Measurements from ENCODE around the gene PCYOX1L.
"Not testable (repeated sequence)": the region's sequence is repeated elsewhere in the genome, so short reads cannot be mapped to it uniquely, and the experiment has no call there.

The PCYOX1L gene

DNA sequence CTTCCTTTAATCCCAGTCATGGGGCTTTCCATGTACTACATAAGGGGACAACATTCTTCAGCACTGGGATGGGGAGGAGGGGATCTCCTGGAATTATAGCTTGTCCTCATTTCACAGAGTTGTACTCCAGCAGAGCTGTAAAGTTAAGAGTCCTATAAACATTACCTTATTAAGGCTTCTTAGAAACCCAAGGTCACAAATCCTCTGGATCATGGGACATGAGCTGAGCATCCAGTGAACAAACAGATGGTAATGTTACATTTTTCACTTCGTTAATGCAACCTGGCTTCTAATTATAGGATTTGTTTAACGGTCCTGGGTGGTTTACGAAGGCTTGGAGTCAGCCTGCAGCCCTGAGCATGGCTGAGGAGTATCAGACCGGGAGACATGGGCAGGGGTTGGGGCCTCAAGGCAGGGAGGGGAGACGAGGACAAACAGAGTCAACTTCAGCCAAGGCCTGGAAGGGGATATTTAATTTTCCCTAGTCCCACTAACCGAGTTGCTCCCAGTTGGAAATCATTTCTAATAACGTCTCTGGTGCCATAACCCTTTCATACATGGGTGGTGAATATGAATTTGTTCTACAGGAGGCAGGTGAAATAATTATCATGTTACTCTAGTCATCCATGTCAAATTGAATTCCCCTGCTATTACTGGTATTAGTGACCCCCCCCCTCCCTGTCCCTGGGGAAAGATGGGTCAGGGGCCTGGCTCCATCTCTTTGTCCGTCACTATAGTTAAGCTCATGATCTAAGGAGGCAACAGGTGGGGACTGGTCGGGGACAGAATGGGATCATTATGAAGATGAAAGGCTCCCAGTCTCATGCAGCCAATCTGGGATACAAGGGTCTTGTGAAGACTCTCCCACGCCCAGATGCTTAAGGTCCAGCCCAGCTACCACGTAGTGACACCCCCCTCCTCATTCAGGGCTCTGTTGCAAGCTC, 32.0 kb downstream of the PCYOX1L start:
- Histone ChIP-seq H3K27me3 (ENCODE audit: insufficient read depth, poor library complexity, severe bottlenecking) (no peaks in the 10 kb centered on the region), H3K9me3 (ENCODE audit: severe bottlenecking) (no peaks in the 10 kb centered on the region), H3K4me3 (ENCODE audit: severe bottlenecking) (no peak overlapping the region), H3K4me1 (ENCODE audit: insufficient read depth, poor library complexity, severe bottlenecking) (no peaks in the 10 kb centered on the region), H3K27ac (ENCODE audit: poor library complexity, severe bottlenecking) (no peak overlapping the region), H3K36me3 (ENCODE audit: low read depth) (no peaks in the 10 kb centered on the region)
- TF ChIP-seq, protein P1, sequence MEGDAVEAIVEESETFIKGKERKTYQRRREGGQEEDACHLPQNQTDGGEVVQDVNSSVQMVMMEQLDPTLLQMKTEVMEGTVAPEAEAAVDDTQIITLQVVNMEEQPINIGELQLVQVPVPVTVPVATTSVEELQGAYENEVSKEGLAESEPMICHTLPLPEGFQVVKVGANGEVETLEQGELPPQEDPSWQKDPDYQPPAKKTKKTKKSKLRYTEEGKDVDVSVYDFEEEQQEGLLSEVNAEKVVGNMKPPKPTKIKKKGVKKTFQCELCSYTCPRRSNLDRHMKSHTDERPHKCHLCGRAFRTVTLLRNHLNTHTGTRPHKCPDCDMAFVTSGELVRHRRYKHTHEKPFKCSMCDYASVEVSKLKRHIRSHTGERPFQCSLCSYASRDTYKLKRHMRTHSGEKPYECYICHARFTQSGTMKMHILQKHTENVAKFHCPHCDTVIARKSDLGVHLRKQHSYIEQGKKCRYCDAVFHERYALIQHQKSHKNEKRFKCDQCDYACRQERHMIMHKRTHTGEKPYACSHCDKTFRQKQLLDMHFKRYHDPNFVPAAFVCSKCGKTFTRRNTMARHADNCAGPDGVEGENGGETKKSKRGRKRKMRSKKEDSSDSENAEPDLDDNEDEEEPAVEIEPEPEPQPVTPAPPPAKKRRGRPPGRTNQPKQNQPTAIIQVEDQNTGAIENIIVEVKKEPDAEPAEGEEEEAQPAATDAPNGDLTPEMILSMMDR (IDR thresholded peaks at IDR 0.05; ENCODE audit: poor library complexity, severe bottlenecking), result no peak
- ATAC-seq (ENCODE audit: low read depth), result no peak
- DNase-seq (ENCODE audit: low spot score), result no peak

DNA sequence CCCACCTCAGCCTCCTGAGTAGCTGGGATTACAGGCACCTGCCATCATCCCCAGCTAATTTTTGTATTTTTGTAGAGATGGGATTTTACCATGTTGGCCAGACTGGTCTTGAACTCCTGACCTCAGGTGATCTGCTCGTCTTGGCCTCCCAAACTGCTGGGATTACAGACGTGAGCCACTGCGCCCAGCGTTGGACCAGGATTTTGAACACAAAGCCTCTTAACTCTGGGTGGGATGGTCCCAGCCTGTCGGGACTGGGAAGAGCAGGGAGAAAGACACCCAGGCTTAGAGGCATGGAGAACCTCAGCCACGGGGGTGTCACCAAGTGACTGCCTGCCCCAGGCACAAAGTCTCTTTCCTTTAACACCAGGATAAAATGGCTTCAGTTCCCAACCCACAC, 33.2 kb downstream of the PCYOX1L start:
- H3K4me3 ChIP-seq (ENCODE audit: severe bottlenecking); H3K36me3 ChIP-seq (ENCODE audit: low read depth); H3K9me3 ChIP-seq (ENCODE audit: severe bottlenecking); H3K27me3 ChIP-seq (ENCODE audit: insufficient read depth, poor library complexity, severe bottlenecking); H3K27ac ChIP-seq (ENCODE audit: poor library complexity, severe bottlenecking); ATAC-seq (ENCODE audit: low read depth); DNase-seq (ENCODE audit: low spot score); H3K4me1 ChIP-seq (ENCODE audit: insufficient read depth, poor library complexity, severe bottlenecking): not testable (repeated sequence)

DNA sequence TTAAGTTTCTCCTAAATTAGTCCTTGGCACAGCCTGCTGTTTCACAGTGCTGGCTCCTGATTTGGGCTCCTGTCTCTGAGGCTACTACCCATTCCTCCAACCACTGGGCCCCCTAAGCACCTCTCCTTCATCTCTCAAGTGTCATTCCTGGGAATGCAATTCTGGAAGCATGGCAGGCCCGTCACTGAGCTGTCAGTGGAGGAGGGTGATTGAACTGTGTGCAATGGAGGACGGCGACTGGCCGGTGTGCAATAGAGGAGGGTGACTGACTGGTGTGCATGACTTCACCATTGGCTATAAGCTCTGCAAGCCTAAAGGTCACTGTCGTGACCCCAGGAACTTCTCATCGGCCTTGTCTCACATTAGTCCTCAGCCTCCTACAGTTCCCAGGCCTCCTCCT, 33.7 kb downstream of the PCYOX1L start:
- Histone ChIP-seq H3K9me3 (ENCODE audit: severe bottlenecking) (no peaks in the 10 kb centered on the region), H3K27ac (ENCODE audit: poor library complexity, severe bottlenecking) (no peak overlapping the region), H3K4me3 (ENCODE audit: severe bottlenecking) (no peak overlapping the region), H3K27me3 (ENCODE audit: insufficient read depth, poor library complexity, severe bottlenecking) (no peaks in the 10 kb centered on the region), H3K4me1 (ENCODE audit: insufficient read depth, poor library complexity, severe bottlenecking) (no peaks in the 10 kb centered on the region), H3K36me3 (ENCODE audit: low read depth) (no peaks in the 10 kb centered on the region)
- ATAC-seq (ENCODE audit: low read depth) (no peak), DNase-seq (ENCODE audit: low spot score) (no peak)
- TF ChIP-seq, protein P1 (IDR thresholded peaks at IDR 0.05; ENCODE audit: poor library complexity, severe bottlenecking), result no peak

DNA sequence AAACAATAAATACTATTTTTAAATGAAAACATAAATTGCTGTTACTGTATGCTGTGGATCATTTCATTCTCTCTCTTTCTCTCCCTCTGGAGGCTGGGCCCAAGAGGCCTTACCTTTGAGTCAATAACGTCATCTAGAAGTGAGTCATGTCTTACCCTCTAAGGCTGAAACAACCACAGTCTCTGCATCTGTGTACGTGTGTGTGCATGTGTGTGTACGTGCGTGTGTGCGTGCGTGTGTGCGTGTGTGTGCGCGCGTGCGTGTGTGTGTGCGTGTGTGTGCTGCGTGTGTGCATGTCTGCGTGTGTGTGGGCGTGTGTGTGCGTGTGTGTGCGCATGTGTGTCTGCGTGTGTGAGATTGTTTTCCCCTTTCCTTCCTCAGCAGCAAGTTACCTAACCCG, 34.9 kb downstream of the PCYOX1L start:
- Histone ChIP-seq H3K27me3 (ENCODE audit: insufficient read depth, poor library complexity, severe bottlenecking) (no peaks in the 10 kb centered on the region), H3K27ac (ENCODE audit: poor library complexity, severe bottlenecking) (no peak overlapping the region), H3K9me3 (ENCODE audit: severe bottlenecking) (no peaks in the 10 kb centered on the region), H3K4me3 (ENCODE audit: severe bottlenecking) (no peak overlapping the region), H3K4me1 (ENCODE audit: insufficient read depth, poor library complexity, severe bottlenecking) (no peaks in the 10 kb centered on the region), H3K36me3 (ENCODE audit: low read depth) (no peaks in the 10 kb centered on the region)
- TF ChIP-seq, protein P1 (IDR thresholded peaks at IDR 0.05; ENCODE audit: poor library complexity, severe bottlenecking), result no peak
- DNase-seq (ENCODE audit: low spot score) (no peak), ATAC-seq (ENCODE audit: low read depth) (peak; percentile 92)

DNA sequence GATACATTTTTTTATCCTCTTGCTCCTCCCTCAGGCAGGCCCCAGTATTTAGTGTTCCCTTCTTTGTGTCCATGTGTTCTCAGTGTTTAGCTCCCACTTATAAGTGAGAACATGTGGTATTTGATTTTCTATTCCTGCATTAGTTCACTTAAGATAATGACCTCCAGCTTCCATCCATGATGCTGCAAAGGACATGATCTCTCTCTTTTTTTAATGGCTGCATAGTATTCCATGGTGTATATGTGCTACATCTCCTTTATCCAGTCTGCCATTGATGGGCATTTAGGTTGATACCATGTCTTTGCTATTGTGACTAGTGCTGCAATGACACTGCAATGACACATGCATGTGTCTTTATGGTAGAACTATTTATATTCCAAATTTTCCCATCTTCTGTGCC, 37.1 kb downstream of the PCYOX1L start:
- not testable (repeated sequence) for DNase-seq (ENCODE audit: low spot score); H3K4me1 ChIP-seq (ENCODE audit: insufficient read depth, poor library complexity, severe bottlenecking); H3K9me3 ChIP-seq (ENCODE audit: severe bottlenecking); H3K27me3 ChIP-seq (ENCODE audit: insufficient read depth, poor library complexity, severe bottlenecking); H3K27ac ChIP-seq (ENCODE audit: poor library complexity, severe bottlenecking); H3K36me3 ChIP-seq (ENCODE audit: low read depth); H3K4me3 ChIP-seq (ENCODE audit: severe bottlenecking); ATAC-seq (ENCODE audit: low read depth)

DNA sequence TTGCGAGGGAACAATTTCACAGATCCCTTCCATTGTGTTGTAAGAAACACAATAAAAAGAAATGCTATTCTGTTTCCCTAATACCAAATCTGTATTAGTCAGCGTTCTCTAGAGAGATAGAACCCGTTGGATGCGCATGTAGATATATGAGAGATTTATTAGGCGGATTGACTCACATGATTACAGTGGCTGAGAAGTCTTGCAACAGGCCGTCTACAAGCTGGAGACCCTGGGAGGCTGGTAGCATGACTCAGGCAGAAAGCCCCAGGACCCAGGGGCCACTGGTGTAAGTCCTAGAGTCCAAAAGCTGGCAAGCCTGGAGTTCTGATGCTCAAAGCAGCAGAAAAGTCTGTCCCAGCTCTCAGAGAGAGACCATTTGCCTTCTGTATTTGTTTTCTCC, 39.7 kb downstream of the PCYOX1L start:
- DNase-seq (ENCODE audit: low spot score) (no peak), ATAC-seq (ENCODE audit: low read depth) (no peak)
- Histone ChIP-seq H3K9me3 (ENCODE audit: severe bottlenecking) (no peaks in the 10 kb centered on the region), H3K4me3 (ENCODE audit: severe bottlenecking) (no peak overlapping the region), H3K4me1 (ENCODE audit: insufficient read depth, poor library complexity, severe bottlenecking) (no peaks in the 10 kb centered on the region), H3K36me3 (ENCODE audit: low read depth) (no peaks in the 10 kb centered on the region), H3K27ac (ENCODE audit: poor library complexity, severe bottlenecking) (no peak overlapping the region), H3K27me3 (ENCODE audit: insufficient read depth, poor library complexity, severe bottlenecking) (no peaks in the 10 kb centered on the region)
- TF ChIP-seq, protein P1 (IDR thresholded peaks at IDR 0.05; ENCODE audit: poor library complexity, severe bottlenecking), result no peak

DNA sequence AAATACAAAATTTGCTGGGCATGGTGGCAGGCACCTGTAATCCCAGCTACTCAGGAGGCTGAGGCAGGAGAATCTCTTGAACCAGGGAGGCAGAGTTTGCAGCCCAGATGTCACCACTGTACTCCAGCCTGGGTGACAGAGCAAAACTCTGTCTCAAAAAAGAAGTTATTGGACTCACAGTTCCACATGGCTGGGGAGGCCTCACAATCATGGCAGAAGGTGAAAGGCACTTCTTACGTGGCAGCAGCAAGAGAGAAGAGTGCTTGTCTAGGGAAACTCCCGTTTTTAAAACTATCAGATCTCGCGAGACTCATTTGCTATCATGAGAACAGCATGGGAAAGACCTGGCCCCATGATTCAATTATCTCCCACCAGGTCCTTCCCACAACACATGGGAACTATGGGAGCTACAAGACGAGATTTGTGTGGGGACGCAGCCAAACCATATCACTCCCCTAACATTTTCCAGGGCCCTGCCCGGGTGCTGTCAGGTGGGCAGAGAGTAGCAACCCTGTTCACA, 41.0 kb downstream of the PCYOX1L start:
- not testable (repeated sequence) for H3K36me3 ChIP-seq (ENCODE audit: low read depth); H3K27ac ChIP-seq (ENCODE audit: poor library complexity, severe bottlenecking); H3K4me3 ChIP-seq (ENCODE audit: severe bottlenecking); H3K9me3 ChIP-seq (ENCODE audit: severe bottlenecking); H3K27me3 ChIP-seq (ENCODE audit: insufficient read depth, poor library complexity, severe bottlenecking); H3K4me1 ChIP-seq (ENCODE audit: insufficient read depth, poor library complexity, severe bottlenecking); DNase-seq (ENCODE audit: low spot score); ATAC-seq (ENCODE audit: low read depth)
